PFSK-1 (cell line): ENCODE results near the gene GUCY1B1.

Experiments
- FOXP2 ChIP-seq: optimal IDR thresholded peaks from 2 replicates; pipeline ENCODE3; 2011; ENCODE audit warnings: borderline replicate concordance, control low read depth, inconsistent platforms; ENCODE audit not compliant: insufficient read depth; ENCODE audit errors: extremely low read length, extremely low read depth
- POLR2AphosphoS5 ChIP-seq: IDR thresholded peaks from 2 replicates; pipeline ENCODE4 v1.6.1; 2012; ENCODE audit warnings: low read depth, mild to moderate bottlenecking, control low read depth, low read length, moderate library complexity
- SIN3A ChIP-seq: IDR thresholded peaks from 2 replicates; pipeline ENCODE4 v1.6.1; 2012; ENCODE audit warnings: mild to moderate bottlenecking, low read length, moderate library complexity, borderline replicate concordance; ENCODE audit not compliant: insufficient read depth
- TAF1 ChIP-seq: IDR thresholded peaks from 2 replicates; pipeline ENCODE4 v1.6.1; 2012; ENCODE audit warnings: low read length, control low read depth, borderline replicate concordance; ENCODE audit not compliant: insufficient read depth
- TF ChIP-seq, protein P1 (sequence below), 2 experiments: IDR thresholded peaks; 2 replicates each; pipeline versions ENCODE4 v1.6.1 to v1.8.0; 2011 to 2012; ENCODE audit warnings: low read depth in 2 of 2, low read length in 2 of 2, control low read depth in 1 of 2, inconsistent platforms in 1 of 2, mild to moderate bottlenecking in 1 of 2, moderate library complexity in 1 of 2; ENCODE audit not compliant: insufficient read depth in 1 of 2

DNA sequence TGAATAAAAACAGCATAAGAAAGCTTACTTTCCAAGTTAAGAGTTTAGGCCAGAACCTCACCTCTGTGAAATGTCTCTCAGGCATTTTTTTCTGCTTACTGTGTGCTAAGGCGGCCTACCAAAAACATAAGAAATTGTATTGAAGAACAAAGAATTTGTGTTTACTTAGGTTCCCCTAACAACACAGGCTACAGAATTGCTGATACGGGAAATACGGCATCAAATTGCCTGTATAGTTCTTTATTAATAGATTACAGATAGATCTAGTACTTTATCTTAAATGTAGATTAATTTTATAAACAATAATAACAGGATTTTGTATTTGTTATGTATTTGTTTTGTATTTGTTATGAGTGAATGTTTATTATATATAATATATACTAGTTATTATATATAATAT lies 94.4 kb downstream of the GUCY1B1 start:
- TF ChIP-seq, protein P1, sequence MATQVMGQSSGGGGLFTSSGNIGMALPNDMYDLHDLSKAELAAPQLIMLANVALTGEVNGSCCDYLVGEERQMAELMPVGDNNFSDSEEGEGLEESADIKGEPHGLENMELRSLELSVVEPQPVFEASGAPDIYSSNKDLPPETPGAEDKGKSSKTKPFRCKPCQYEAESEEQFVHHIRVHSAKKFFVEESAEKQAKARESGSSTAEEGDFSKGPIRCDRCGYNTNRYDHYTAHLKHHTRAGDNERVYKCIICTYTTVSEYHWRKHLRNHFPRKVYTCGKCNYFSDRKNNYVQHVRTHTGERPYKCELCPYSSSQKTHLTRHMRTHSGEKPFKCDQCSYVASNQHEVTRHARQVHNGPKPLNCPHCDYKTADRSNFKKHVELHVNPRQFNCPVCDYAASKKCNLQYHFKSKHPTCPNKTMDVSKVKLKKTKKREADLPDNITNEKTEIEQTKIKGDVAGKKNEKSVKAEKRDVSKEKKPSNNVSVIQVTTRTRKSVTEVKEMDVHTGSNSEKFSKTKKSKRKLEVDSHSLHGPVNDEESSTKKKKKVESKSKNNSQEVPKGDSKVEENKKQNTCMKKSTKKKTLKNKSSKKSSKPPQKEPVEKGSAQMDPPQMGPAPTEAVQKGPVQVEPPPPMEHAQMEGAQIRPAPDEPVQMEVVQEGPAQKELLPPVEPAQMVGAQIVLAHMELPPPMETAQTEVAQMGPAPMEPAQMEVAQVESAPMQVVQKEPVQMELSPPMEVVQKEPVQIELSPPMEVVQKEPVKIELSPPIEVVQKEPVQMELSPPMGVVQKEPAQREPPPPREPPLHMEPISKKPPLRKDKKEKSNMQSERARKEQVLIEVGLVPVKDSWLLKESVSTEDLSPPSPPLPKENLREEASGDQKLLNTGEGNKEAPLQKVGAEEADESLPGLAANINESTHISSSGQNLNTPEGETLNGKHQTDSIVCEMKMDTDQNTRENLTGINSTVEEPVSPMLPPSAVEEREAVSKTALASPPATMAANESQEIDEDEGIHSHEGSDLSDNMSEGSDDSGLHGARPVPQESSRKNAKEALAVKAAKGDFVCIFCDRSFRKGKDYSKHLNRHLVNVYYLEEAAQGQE (IDR thresholded peaks at IDR 0.05; ENCODE audit: insufficient read depth in 1 of 2, low read depth in 2 of 2, low read length in 2 of 2): no peak
- TF ChIP-seq POLR2AphosphoS5: no peak
- no peak for TF ChIP-seq FOXP2
- no peak for TF ChIP-seq SIN3A
- TF ChIP-seq TAF1: no peak
